Measurements from ENCODE around the gene MAP3K20. TPM values are rescaled to one million over a fixed set of nuclear protein-coding genes. Genes with fewer than 3 reads are reported as not detected.

Gene MAP3K20
- total RNA-seq, 1 experiment from 2014 or later, result 15.2 TPM

DNA sequence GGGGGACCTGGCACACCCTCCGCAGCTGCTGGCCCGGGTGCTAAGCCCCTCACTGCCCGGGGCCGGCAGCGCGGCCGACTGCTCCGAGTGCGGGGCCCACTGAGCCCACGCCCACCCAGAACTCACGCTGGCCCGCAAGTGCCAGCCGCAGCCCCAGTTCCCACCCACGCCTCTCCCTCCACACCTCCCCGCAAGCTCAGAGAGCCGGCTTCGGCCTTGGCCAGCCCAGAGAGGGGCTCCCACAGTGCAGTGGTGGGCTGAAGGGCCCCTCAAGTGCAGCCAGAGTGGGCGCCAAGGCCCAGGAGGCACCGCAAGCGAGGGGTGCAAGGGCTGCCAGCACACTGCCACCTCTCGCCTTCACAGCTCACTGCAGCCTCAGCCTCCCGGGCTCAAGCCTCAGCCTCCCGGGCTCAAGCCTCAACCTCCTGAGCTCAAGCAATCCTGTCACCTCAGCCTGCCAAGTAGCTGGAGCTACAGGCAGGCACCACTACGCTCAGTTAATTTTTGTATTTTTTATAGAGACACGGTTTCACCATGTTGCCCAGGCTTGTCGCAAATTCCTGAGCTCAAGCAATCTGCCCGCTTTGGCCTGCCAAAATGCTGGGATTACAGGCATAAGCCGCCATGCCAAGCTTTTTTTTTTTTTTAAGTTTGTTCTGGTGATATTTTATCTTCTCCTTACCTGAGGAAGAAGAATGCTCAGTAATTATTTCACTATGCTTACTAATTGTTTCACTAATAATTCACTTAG is 207.3 kb downstream of the MAP3K20 start:
- Mint-ChIP-seq H3K27me3 (ENCODE audit: low read depth) (no peaks in the 10 kb centered on the region; the same call in 1 of the 2 replicates), H3K4me3 (no peak overlapping the region), H3K4me1 (no peaks in the 10 kb centered on the region), H3K36me3 (peaks cover 21% of the 10 kb centered on the region), H3K27ac (no peak overlapping the region), H3K9me3 (peaks cover 8% of the 10 kb centered on the region)
- DNase-seq (ENCODE audit: low spot score) (no peak), ATAC-seq (no peak)
- ChIA-PET POLR2A (no interaction called here), CTCF (interaction anchor here (0.7 kb wide), 1 partner anchor 442 kb away, joined by 3 read pairs; no protein-coding TSS in a partner anchor)
- TF ChIP-seq ESRRA (CRISPR knock-in tag; IDR thresholded peaks at IDR 0.05; ENCODE audit: borderline replicate concordance), result no peak
- TF ChIP-seq ZNF232 (CRISPR knock-in tag; IDR thresholded peaks at IDR 0.05), result no peak
- no peak for TF ChIP-seq MXD4 (CRISPR knock-in tag; IDR thresholded peaks at IDR 0.05; ENCODE audit: borderline replicate concordance)
- TF ChIP-seq CREM (CRISPR knock-in tag; IDR thresholded peaks at IDR 0.05), result no peak
- no peak for TF ChIP-seq HMGA2 (CRISPR knock-in tag; IDR thresholded peaks at IDR 0.05)
- no peak for TF ChIP-seq GRHL2 (CRISPR knock-in tag; IDR thresholded peaks at IDR 0.05; ENCODE audit: insufficient replicate concordance, severe bottlenecking)
- TF ChIP-seq, protein P1, sequence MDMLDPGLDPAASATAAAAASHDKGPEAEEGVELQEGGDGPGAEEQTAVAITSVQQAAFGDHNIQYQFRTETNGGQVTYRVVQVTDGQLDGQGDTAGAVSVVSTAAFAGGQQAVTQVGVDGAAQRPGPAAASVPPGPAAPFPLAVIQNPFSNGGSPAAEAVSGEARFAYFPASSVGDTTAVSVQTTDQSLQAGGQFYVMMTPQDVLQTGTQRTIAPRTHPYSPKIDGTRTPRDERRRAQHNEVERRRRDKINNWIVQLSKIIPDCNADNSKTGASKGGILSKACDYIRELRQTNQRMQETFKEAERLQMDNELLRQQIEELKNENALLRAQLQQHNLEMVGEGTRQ (CRISPR knock-in tag; IDR thresholded peaks at IDR 0.05), result no peak

DNA sequence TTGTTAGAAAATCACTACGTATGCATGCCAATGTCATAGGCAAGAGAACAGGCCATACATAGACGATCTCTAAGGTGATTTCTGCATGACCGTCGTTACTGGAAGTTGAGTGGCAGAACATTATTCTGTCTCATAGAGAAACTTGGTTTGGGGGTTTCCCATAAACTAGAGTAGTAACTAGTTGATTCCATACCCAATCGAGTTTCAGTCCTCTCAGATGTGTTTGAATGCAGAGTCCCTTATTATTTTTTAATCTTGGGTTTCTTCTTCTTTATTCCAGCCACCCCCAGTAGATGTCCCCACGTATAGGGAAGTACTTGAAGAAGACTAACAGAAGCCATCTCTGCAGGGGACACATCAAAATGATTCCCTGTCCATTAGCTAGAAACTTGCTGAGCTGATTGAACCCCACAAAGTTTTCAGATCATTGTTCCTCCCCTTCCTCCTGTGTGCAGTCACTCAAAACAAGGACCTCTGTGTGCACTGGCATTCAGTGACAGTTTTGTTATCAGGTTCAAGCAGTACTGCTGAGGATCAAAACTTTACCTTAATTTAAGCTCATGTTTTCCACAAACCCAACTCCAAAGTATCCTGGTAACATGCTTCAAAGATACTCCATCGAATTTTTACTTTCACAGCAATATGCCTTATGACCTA is 210.6 kb downstream of the MAP3K20 start:
- Mint-ChIP-seq H3K27ac (no peak overlapping the region), H3K9me3 (peaks cover 12% of the 10 kb centered on the region), H3K36me3 (peaks cover 29% of the 10 kb centered on the region), H3K4me1 (no peaks in the 10 kb centered on the region), H3K4me3 (no peak overlapping the region), H3K27me3 (ENCODE audit: low read depth) (no peaks in the 10 kb centered on the region)
- no peak for DNase-seq (ENCODE audit: low spot score)
- no peak for TF ChIP-seq TEAD1 (CRISPR knock-in tag; IDR thresholded peaks at IDR 0.05)
- TF ChIP-seq, protein P2, sequence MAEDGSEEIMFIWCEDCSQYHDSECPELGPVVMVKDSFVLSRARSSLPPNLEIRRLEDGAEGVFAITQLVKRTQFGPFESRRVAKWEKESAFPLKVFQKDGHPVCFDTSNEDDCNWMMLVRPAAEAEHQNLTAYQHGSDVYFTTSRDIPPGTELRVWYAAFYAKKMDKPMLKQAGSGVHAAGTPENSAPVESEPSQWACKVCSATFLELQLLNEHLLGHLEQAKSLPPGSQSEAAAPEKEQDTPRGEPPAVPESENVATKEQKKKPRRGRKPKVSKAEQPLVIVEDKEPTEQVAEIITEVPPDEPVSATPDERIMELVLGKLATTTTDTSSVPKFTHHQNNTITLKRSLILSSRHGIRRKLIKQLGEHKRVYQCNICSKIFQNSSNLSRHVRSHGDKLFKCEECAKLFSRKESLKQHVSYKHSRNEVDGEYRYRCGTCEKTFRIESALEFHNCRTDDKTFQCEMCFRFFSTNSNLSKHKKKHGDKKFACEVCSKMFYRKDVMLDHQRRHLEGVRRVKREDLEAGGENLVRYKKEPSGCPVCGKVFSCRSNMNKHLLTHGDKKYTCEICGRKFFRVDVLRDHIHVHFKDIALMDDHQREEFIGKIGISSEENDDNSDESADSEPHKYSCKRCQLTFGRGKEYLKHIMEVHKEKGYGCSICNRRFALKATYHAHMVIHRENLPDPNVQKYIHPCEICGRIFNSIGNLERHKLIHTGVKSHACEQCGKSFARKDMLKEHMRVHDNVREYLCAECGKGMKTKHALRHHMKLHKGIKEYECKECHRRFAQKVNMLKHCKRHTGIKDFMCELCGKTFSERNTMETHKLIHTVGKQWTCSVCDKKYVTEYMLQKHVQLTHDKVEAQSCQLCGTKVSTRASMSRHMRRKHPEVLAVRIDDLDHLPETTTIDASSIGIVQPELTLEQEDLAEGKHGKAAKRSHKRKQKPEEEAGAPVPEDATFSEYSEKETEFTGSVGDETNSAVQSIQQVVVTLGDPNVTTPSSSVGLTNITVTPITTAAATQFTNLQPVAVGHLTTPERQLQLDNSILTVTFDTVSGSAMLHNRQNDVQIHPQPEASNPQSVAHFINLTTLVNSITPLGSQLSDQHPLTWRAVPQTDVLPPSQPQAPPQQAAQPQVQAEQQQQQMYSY (CRISPR knock-in tag; IDR thresholded peaks at IDR 0.05), result no peak
- TF ChIP-seq, protein P3, sequence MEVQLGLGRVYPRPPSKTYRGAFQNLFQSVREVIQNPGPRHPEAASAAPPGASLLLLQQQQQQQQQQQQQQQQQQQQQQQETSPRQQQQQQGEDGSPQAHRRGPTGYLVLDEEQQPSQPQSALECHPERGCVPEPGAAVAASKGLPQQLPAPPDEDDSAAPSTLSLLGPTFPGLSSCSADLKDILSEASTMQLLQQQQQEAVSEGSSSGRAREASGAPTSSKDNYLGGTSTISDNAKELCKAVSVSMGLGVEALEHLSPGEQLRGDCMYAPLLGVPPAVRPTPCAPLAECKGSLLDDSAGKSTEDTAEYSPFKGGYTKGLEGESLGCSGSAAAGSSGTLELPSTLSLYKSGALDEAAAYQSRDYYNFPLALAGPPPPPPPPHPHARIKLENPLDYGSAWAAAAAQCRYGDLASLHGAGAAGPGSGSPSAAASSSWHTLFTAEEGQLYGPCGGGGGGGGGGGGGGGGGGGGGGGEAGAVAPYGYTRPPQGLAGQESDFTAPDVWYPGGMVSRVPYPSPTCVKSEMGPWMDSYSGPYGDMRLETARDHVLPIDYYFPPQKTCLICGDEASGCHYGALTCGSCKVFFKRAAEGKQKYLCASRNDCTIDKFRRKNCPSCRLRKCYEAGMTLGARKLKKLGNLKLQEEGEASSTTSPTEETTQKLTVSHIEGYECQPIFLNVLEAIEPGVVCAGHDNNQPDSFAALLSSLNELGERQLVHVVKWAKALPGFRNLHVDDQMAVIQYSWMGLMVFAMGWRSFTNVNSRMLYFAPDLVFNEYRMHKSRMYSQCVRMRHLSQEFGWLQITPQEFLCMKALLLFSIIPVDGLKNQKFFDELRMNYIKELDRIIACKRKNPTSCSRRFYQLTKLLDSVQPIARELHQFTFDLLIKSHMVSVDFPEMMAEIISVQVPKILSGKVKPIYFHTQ (CRISPR knock-in tag; IDR thresholded peaks at IDR 0.05), result no peak
- TF ChIP-seq, protein P4, sequence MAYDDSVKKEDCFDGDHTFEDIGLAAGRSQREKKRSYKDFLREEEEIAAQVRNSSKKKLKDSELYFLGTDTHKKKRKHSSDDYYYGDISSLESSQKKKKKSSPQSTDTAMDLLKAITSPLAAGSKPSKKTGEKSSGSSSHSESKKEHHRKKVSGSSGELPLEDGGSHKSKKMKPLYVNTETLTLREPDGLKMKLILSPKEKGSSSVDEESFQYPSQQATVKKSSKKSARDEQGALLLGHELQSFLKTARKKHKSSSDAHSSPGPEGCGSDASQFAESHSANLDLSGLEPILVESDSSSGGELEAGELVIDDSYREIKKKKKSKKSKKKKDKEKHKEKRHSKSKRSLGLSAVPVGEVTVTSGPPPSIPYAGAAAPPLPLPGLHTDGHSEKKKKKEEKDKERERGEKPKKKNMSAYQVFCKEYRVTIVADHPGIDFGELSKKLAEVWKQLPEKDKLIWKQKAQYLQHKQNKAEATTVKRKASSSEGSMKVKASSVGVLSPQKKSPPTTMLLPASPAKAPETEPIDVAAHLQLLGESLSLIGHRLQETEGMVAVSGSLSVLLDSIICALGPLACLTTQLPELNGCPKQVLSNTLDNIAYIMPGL (CRISPR knock-in tag; IDR thresholded peaks at IDR 0.05), result no peak
- POLR2A ChIA-PET, result no interaction called here
- ATAC-seq, result no peak; the same call in 1 of the 2 replicates
- CTCF ChIA-PET, result interaction anchor here (0.8 to 1.3 kb wide), 4 partner anchors 13 to 421 kb away, joined by 3 to 4 read pairs (median 4); no protein-coding TSS in a partner anchor

Data from WTC11 (cell line).